ENCODE data around the gene MRPL45. TPM values are rescaled to one million over a fixed set of nuclear protein-coding genes. Genes with fewer than 3 reads are reported as not detected.

MRPL45 gene
- total and polyA plus RNA-seq, 10 of the 15 experiments (the other 5 are each of a cell fraction or from before 2014, with no cell fraction given), result 37.5 to 128 (median 59.6) TPM

GRCh38 chr17:38361694-38362465 is 64.9 kb downstream of the MRPL45 start:
- H3K27me3 ChIP-seq (replicated peaks in 1 of 2; ENCODE audit: control insufficient read depth in 2 of 2, insufficient read depth in 2 of 2, low read length in 1 of 2), result no peaks in the 10 kb centered on the region
- H3K9ac ChIP-seq (ENCODE audit: control insufficient read depth, insufficient read depth, low read length), result no peak overlapping the region
- H4K20me1 ChIP-seq (ENCODE audit: control insufficient read depth, insufficient read depth), result no peaks in the 10 kb centered on the region
- no TSS peak for BruUV-seq (replicated peaks)
- FAIRE-seq (no peak), DNase-seq (ENCODE audit: low read depth, low spot score) (no peak), ATAC-seq (no peak)
- peaks cover 0 to 5% of the 10 kb centered on the region in 2 experiments; a peak in 2 of 4 replicates for H3K36me3 ChIP-seq (ENCODE audit: control insufficient read depth in 2 of 2, insufficient read depth in 2 of 2, low read length in 1 of 2)
- H3K27ac ChIP-seq (ENCODE audit: control insufficient read depth, insufficient read depth), result no peak overlapping the region
- H3K79me2 ChIP-seq (ENCODE audit: control insufficient read depth, insufficient read depth, low read length), result no peaks in the 10 kb centered on the region; the same call in none of the 2 replicates
- H3K4me3 ChIP-seq, result no peak overlapping the region
- WGBS (ENCODE audit: insufficient coverage, insufficient replicate concordance, low lambda C conversion rate, missing lambda C conversion rate), result 96% methylated on average over 5 of the region's 5 CpGs
- no peak for TF ChIP-seq SMAD5 (IDR thresholded peaks at IDR 0.05; ENCODE audit: low read depth)
- TF ChIP-seq GABPA (IDR thresholded peaks at IDR 0.05; ENCODE audit: low read depth), result no peak
- TF ChIP-seq JUND (IDR thresholded peaks at IDR 0.05; ENCODE audit: low read depth, low read length), result no peak
- TF ChIP-seq HDGF (IDR thresholded peaks at IDR 0.05), result no peak
- TF ChIP-seq KLF5 (IDR thresholded peaks at IDR 0.05; ENCODE audit: partially characterized antibody), result no peak
- TF ChIP-seq CUX1 (IDR thresholded peaks at IDR 0.05; ENCODE audit: insufficient replicate concordance, low read depth, low read length), result no peak
- TF ChIP-seq FOXK2 (IDR thresholded peaks at IDR 0.05), result no peak
- no peak for TF ChIP-seq USF2 (IDR thresholded peaks at IDR 0.05; ENCODE audit: borderline replicate concordance, low read depth, low read length)
- TF ChIP-seq MEF2A (IDR thresholded peaks at IDR 0.05; ENCODE audit: insufficient read depth, low read depth, low read length), result no peak
- no peak for TF ChIP-seq STAT3 (IDR thresholded peaks at IDR 0.05; ENCODE audit: low read depth, low read length)
- TF ChIP-seq GATAD2B (conservative IDR thresholded peaks at IDR 0.05; ENCODE audit: low read depth), result no peak
- no peaks in the 10 kb centered on the region for H3K4me1 ChIP-seq (ENCODE audit: control insufficient read depth, insufficient read depth, low read length)
- RAD21 ChIA-PET (ENCODE audit: unreplicated experiment), result no interaction called here
- SMC1A ChIA-PET (ENCODE audit: uncharacterized antibody, unreplicated experiment), result interaction anchor here (0.8 to 2.8 kb wide), 4 partner anchors 12 to 52 kb away, joined by 3 to 9 read pairs (median 3); no protein-coding TSS in a partner anchor
- no peaks in the 10 kb centered on the region for H3K9me3 ChIP-seq (replicated peaks; ENCODE audit: control insufficient read depth, insufficient read depth, low read length)
- POLR2A ChIA-PET, result no interaction called here
- no peak overlapping the region for H2AFZ ChIP-seq (ENCODE audit: control insufficient read depth, low read depth, low read length)
- intact Hi-C loops (cut with micrococcal nuclease; ENCODE audit: unreplicated experiment), result no loop called here
- no peak overlapping the region for H3K4me2 ChIP-seq (ENCODE audit: control insufficient read depth, insufficient read depth)
- in situ Hi-C loops (cut with MboI), result no loop called here
- CTCF ChIA-PET, result interaction anchor here (0.8 to 7.5 kb wide), 4 partner anchors 10 to 53 kb away, joined by 3 to 50 read pairs (median 7); partner anchors contain the start of gene SOCS7

Data from GM12878 (cell line).